Measurements from ENCODE around the gene USP49. TPM values are rescaled to one million over a fixed set of nuclear protein-coding genes. Genes with fewer than 3 reads are reported as not detected.
"Not testable (repeated sequence)": the region's sequence is repeated elsewhere in the genome, so short reads cannot be mapped to it uniquely, and the experiment has no call there.

The USP49 gene
- total and polyA plus RNA-seq, 8 donors: 0.50 to 26.3 (median 4.6) TPM

- H3K27ac ChIP-seq: no peak overlapping the region
- no peaks in the 10 kb centered on the region for H3K4me1 ChIP-seq
- no peaks in the 10 kb centered on the region for H3K36me3 ChIP-seq
- intact Hi-C loops (cut with DNase I; ENCODE audit: low total_unique reads): no loop called here
- no peak overlapping the region for H3K4me3 ChIP-seq
- H3K9me3 ChIP-seq: no peaks in the 10 kb centered on the region
- H3K27me3 ChIP-seq: no peaks in the 10 kb centered on the region
- 81 to 94% (median 92%) methylated on average over 2 of the region's 2 CpGs for WGBS, 5 donors
- no peak for TF ChIP-seq EP300 (IDR thresholded peaks at IDR 0.05)
- no peak for TF ChIP-seq CTCF (IDR thresholded peaks at IDR 0.05)
- TF ChIP-seq POLR2A (IDR thresholded peaks at IDR 0.05): no peak
- no peak for TF ChIP-seq POLR2AphosphoS5 (IDR thresholded peaks at IDR 0.05)
- no peak for DNase-seq
Observed at GRCh38 chr6:41813956-41814355, 81.2 kb downstream of the USP49 start.

GRCh38 chr6:41813469-41813868 lies 81.7 kb downstream of the USP49 start:
- no peaks in the 10 kb centered on the region for H3K4me1 ChIP-seq
- intact Hi-C loops (cut with DNase I; ENCODE audit: low total_unique reads): no loop called here
- H3K4me3 ChIP-seq: no peak overlapping the region
- H3K27me3 ChIP-seq: no peaks in the 10 kb centered on the region
- no peaks in the 10 kb centered on the region for H3K9me3 ChIP-seq
- H3K27ac ChIP-seq: no peak overlapping the region
- TF ChIP-seq CTCF (IDR thresholded peaks at IDR 0.05) (no peak), POLR2A (IDR thresholded peaks at IDR 0.05) (no peak)
- DNase-seq: no peak
- WGBS, 5 donors: 89 to 97% (median 94%) methylated on average over 2 of the region's 2 CpGs
- no peaks in the 10 kb centered on the region for H3K36me3 ChIP-seq

- H3K4me3 ChIP-seq; intact Hi-C loops (cut with DNase I; ENCODE audit: low total_unique reads); H3K36me3 ChIP-seq; H3K4me1 ChIP-seq; H3K27me3 ChIP-seq; H3K27ac ChIP-seq; H3K9me3 ChIP-seq; DNase-seq: not testable (repeated sequence)
- WGBS, 5 donors: 93 to 98% (median 95%) methylated on average over 10 to 13 of the region's 13 CpGs
Observed at GRCh38 chr6:41811946-41812345, 83.2 kb downstream of the USP49 start.

GRCh38 chr6:41811095-41811494 lies 84.1 kb downstream of the USP49 start:
- no peak for DNase-seq
- Histone ChIP-seq H3K27ac (no peak overlapping the region), H3K27me3 (no peaks in the 10 kb centered on the region), H3K4me1 (no peaks in the 10 kb centered on the region), H3K4me3 (no peak overlapping the region), H3K9me3 (no peaks in the 10 kb centered on the region), H3K36me3 (peaks cover under 1 to 7% (median 6%) of the 10 kb centered on the region in 4 donors)
- WGBS, 5 donors: 87 to 97% (median 90%) methylated on average over 3 of the region's 3 CpGs
- intact Hi-C loops (cut with DNase I; ENCODE audit: low total_unique reads): no loop called here
- TF ChIP-seq POLR2AphosphoS5 (IDR thresholded peaks at IDR 0.05) (no peak), POLR2A (IDR thresholded peaks at IDR 0.05) (no peak), EP300 (IDR thresholded peaks at IDR 0.05) (no peak), CTCF (IDR thresholded peaks at IDR 0.05) (no peak)

- H3K36me3 ChIP-seq: peaks cover 4 to 18% (median 17%) of the 10 kb centered on the region in 4 donors
- DNase-seq: no peak
- H3K9me3 ChIP-seq: no peaks in the 10 kb centered on the region
- H3K4me3 ChIP-seq: no peak overlapping the region
- WGBS, 5 donors: 91 to 96% (median 95%) methylated on average over 52 to 74 of the region's 74 CpGs
- TF ChIP-seq EP300 (IDR thresholded peaks at IDR 0.05) (no peak), POLR2AphosphoS5 (IDR thresholded peaks at IDR 0.05) (no peak), POLR2A (IDR thresholded peaks at IDR 0.05) (no peak), CTCF (IDR thresholded peaks at IDR 0.05) (no peak)
- no peaks in the 10 kb centered on the region for H3K27me3 ChIP-seq
- H3K4me1 ChIP-seq: no peaks in the 10 kb centered on the region
- H3K27ac ChIP-seq: no peak overlapping the region
- intact Hi-C loops (cut with DNase I; ENCODE audit: low total_unique reads): no loop called here
Observed at GRCh38 chr6:41805830-41806774, 89.1 kb downstream of the USP49 start.

All from stomach (tissue), 9 donors.